ENCODE results near the gene NAV2.

NAV2 gene

DNA sequence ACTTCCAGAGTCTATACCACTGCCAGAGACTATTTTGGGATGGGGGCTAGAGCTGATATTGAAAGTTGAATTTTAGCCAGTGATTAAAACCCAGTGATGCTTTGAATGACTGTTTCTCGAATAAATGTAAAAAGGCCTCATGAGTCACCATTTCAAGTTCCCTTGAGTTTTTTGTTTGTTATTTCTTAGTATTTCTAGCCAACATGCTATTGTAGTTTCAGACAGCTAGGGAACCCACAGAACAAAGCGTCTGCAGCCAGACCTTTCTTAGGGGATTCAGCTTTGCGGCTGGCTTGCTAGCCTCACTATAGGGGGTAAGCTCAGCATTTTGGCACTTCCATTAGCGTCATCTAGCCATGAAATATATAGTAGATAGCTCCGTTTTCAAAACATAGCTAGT is 381.1 kb downstream of the NAV2 start:
- Mint-ChIP-seq H3K36me3 (ENCODE audit: low read depth) (no peaks in the 10 kb centered on the region), H3K9me3 (no peaks in the 10 kb centered on the region), H3K4me1 (ENCODE audit: low read depth) (peaks cover 5% of the 10 kb centered on the region), H3K27ac (no peak overlapping the region), H3K27me3 (ENCODE audit: low read depth) (peaks cover 16% of the 10 kb centered on the region), H3K4me3 (no peak overlapping the region)

DNA sequence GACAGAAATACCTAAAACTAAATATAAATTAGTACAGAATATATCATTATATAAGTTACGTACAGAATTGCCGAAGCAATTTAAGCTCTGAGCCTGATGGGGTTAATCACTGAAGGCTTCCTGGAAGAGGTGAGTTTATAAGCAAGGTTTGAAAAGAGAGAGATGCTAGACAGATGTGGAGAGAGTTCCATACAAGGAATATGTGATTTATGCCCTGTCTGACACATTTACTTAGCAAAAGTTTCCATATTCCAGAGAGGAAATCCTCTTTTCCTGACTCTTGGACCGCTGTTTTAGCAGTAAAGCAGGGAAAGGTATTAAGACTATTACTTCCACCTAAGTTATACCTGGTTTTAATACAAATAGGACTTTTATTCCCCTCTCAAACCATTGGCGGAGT is 382.6 kb downstream of the NAV2 start:
- no peak overlapping the region for H3K4me3 Mint-ChIP-seq
- no peaks in the 10 kb centered on the region for H3K36me3 Mint-ChIP-seq (ENCODE audit: low read depth)
- no peaks in the 10 kb centered on the region for H3K4me1 Mint-ChIP-seq (ENCODE audit: low read depth)
- no peak overlapping the region for H3K27ac Mint-ChIP-seq
- H3K27me3 Mint-ChIP-seq (ENCODE audit: low read depth), result peaks cover 5% of the 10 kb centered on the region
- no peaks in the 10 kb centered on the region for H3K9me3 Mint-ChIP-seq

DNA sequence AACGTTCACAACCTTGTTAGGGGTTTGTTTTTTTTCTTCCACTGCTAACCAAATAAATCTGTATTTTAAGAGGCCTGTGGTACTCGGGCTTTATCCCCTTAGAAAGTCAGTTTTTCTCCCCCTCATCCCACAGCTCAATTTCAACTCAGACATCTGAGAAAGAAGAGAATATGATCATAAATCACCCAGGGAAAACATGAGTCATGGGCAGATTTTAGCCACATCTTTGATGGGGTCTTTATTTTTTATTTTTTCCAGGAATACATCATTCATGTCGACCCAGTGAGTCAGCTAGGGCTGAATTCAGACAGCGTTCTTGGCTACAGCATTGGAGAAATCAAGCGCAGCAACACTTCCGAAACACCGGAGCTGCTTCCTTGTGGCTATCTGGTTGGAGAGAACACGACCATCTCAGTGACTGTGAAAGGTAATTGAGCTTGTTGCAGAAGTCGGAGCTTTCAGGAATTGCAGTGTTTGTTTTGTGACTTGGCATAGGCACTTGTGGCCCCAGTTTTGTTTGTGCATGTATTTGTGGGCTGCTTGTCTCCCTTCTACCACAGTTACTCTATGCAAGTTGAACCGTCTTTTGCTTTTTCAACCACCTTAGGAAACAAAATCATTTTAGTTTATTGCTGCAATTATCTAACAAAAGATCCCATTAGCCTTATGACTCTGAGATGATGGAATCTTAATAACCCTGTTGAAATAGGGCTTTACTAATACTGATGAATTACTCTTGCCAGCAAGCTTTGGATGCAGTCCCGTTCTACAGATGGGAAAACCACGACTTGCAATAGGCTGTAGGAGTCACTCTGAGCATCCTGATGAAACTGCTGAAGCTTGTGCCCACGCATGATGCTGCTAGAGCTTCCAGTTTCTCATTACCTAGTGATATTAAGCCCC is 384.9 kb downstream of the NAV2 start:
- Mint-ChIP-seq H3K27me3 (ENCODE audit: low read depth) (no peaks in the 10 kb centered on the region), H3K27ac (no peak overlapping the region), H3K4me3 (no peak overlapping the region), H3K9me3 (no peaks in the 10 kb centered on the region), H3K4me1 (ENCODE audit: low read depth) (no peaks in the 10 kb centered on the region), H3K36me3 (ENCODE audit: low read depth) (no peaks in the 10 kb centered on the region)

DNA sequence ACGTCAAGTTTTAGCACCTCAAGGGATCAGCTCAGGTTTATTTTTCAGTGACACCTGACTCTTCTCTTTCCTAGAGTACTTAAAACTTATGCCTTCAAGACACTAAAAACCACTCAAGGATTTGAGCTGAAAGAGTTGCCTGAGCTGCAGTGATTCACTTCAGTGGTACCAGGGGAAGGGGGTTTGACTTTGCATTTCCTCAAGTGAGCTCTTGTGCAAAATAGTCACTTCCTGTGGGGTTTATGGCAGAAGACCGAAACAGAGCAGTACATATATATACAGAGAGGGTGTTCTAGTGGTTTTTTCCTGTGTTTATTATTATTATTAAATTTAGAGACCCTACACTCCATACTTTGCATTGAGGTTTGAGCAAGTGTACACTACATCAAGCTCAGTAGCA is 386.9 kb downstream of the NAV2 start:
- Mint-ChIP-seq H3K27ac (no peak overlapping the region), H3K4me1 (ENCODE audit: low read depth) (no peaks in the 10 kb centered on the region), H3K36me3 (ENCODE audit: low read depth) (no peaks in the 10 kb centered on the region), H3K9me3 (no peaks in the 10 kb centered on the region), H3K4me3 (no peak overlapping the region), H3K27me3 (ENCODE audit: low read depth) (no peaks in the 10 kb centered on the region)

DNA sequence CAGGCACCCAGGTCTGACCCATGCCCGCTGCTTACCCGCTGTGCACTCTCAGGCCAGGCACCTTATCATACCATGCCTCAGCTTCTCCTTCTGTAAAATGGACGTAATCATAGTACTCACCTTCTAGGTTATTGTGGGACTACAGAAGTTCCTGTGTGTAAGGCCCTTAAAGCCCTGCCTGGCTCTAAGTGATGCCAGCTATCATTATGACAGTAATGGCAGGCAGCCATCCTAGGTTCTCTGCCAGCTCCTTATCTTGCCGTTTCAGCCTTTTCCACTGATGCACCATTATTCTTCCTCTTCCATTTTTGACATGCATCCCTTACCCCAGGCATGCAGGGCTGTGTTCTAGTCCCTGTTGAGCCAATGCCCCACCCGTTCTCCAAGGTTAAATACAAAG is 389.8 kb downstream of the NAV2 start:
- Mint-ChIP-seq H3K27me3 (ENCODE audit: low read depth) (no peaks in the 10 kb centered on the region), H3K4me3 (no peak overlapping the region), H3K27ac (no peak overlapping the region), H3K36me3 (ENCODE audit: low read depth) (no peaks in the 10 kb centered on the region), H3K4me1 (ENCODE audit: low read depth) (no peaks in the 10 kb centered on the region), H3K9me3 (no peaks in the 10 kb centered on the region)

DNA sequence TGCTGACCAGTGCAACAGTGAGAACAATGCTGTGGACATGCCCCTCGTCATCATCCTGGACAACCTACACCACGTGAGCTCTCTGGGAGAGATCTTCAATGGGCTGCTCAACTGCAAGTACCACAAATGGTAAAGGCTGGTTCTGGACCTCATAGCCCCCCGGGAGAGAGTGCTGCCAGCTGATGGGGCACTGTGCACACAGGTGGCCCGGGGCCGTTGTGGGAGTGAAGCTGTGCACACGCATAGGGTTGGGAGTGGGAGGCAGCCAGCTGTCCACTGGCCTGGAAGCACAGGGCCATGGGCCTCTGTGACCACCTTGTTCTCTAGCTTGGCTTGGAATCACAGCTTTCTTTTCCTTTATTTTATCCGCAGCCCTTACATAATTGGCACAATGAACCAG is 390.6 kb downstream of the NAV2 start:
- no peaks in the 10 kb centered on the region for H3K4me1 Mint-ChIP-seq (ENCODE audit: low read depth)
- no peaks in the 10 kb centered on the region for H3K27me3 Mint-ChIP-seq (ENCODE audit: low read depth)
- H3K27ac Mint-ChIP-seq, result no peak overlapping the region
- no peaks in the 10 kb centered on the region for H3K36me3 Mint-ChIP-seq (ENCODE audit: low read depth)
- H3K4me3 Mint-ChIP-seq, result no peak overlapping the region
- no peaks in the 10 kb centered on the region for H3K9me3 Mint-ChIP-seq

DNA sequence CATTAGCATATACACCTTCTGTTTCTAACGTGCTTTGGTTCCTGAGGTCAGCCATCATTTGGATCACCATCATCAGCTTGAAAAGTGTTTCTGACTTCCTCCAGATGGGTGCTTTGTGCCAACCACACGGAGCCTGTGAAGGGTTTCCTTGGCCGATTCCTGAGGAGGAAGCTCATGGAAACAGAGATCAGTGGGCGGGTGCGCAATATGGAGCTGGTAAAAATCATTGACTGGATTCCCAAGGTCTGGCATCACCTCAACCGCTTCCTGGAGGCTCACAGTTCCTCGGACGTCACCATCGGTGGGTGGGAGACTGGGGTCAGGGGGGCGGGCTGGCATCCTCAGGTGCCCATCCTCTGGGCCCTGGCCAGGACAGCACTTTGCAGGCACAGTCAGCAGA is 392.8 kb downstream of the NAV2 start:
- Mint-ChIP-seq H3K27ac (no peak overlapping the region), H3K36me3 (ENCODE audit: low read depth) (no peaks in the 10 kb centered on the region), H3K9me3 (no peaks in the 10 kb centered on the region), H3K4me1 (ENCODE audit: low read depth) (no peaks in the 10 kb centered on the region), H3K4me3 (no peak overlapping the region), H3K27me3 (ENCODE audit: low read depth) (no peaks in the 10 kb centered on the region)

DNA sequence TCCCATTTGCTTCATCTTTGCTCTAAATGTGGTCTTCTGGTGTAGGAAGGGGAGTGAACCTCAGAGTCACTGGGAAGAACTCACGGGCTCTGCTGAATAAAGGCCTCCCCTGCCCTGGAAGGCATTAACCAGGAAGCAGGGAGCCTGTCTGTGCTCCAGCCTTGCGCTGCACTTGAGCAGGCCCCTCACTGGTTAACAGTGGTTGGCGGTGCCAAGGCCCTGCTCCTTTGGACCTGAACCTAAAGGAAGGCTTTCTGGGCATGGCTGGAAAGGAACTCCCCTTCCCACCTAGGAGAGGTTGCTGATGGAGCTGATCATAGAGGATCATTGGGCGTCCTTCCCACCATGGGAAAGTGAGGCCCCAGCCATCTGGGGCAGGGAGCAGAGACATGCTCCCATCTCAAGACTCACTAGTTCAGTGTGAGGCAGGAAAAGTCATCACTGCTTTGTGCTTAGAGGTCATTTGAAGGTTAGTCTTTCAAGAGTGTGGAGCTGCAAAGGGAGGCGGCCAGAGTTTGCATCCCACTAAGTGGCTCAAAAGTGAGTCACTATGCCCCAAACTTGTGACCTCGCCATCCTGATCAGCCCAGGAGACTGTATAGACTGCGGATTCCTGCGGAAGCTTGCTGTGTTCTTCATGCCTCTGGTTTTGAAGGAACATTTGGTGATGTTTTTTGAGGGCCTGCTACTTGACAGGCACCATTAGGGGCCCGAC is 397.3 kb downstream of the NAV2 start:
- H3K4me3 Mint-ChIP-seq, result no peak overlapping the region
- H3K4me1 Mint-ChIP-seq (ENCODE audit: low read depth), result no peaks in the 10 kb centered on the region
- H3K27me3 Mint-ChIP-seq (ENCODE audit: low read depth), result no peaks in the 10 kb centered on the region
- H3K9me3 Mint-ChIP-seq, result no peaks in the 10 kb centered on the region
- no peaks in the 10 kb centered on the region for H3K36me3 Mint-ChIP-seq (ENCODE audit: low read depth)
- no peak overlapping the region for H3K27ac Mint-ChIP-seq

DNA sequence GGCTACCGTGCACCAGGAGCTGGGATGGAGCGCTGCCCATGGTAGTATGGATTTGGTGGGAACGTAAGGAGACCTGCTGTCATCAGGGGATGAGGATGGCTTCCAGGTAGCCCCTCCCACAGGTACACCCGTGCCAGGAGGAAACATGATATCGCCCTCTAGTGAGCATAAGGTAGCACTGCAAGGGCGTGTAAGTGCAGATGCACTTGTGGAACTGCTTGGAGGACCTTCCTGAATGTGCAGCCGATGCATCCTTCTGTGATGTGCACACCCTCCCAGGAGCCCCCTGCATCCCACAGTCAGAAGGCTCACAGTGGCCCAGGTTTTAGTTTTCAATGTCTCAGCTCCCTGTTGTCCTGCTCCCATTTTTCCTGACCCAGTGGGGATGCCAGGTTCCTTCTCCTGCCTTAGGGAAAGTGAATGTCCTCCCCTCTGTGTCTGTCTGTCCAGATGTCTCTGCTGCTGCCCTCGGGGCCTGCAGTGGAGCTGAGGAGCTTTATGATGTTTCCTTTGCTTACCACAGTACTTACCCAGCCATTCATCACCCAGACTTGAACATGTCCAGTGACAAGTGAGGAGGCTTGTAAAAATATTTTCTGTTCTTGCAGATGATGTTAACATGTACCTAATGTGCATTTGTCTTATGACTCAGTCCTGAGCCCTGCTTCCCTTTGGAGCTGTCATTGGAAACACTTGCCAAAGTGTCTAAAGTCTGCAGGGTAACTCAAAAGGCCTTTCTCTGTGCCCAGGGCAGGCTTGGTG is 398.5 kb downstream of the NAV2 start:
- Mint-ChIP-seq H3K27me3 (ENCODE audit: low read depth) (no peaks in the 10 kb centered on the region), H3K27ac (no peak overlapping the region), H3K36me3 (ENCODE audit: low read depth) (no peaks in the 10 kb centered on the region), H3K4me1 (ENCODE audit: low read depth) (no peaks in the 10 kb centered on the region), H3K9me3 (no peaks in the 10 kb centered on the region), H3K4me3 (no peak overlapping the region)

DNA sequence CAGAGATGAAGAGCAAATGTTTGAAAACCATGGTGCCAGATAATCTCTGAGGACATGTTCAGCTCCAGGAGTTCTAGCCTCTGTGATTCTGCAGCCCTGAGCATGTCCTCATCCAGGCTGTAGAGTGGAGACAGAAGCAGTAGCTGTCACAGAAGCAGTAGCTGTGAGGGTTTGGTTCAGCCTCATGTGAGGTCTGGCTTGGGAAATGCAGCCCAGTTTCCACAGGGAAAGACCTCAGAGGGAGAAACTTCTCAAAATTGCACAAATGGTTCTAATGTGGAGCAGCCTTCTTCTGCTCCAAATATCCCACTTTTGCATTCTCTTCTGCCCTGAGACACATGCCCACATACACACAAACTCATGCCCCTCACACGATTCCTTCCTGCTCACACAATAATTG is 399.2 kb downstream of the NAV2 start:
- Mint-ChIP-seq H3K36me3 (ENCODE audit: low read depth) (no peaks in the 10 kb centered on the region), H3K4me1 (ENCODE audit: low read depth) (no peaks in the 10 kb centered on the region), H3K9me3 (no peaks in the 10 kb centered on the region), H3K27ac (no peak overlapping the region), H3K4me3 (no peak overlapping the region), H3K27me3 (ENCODE audit: low read depth) (no peaks in the 10 kb centered on the region)

DNA sequence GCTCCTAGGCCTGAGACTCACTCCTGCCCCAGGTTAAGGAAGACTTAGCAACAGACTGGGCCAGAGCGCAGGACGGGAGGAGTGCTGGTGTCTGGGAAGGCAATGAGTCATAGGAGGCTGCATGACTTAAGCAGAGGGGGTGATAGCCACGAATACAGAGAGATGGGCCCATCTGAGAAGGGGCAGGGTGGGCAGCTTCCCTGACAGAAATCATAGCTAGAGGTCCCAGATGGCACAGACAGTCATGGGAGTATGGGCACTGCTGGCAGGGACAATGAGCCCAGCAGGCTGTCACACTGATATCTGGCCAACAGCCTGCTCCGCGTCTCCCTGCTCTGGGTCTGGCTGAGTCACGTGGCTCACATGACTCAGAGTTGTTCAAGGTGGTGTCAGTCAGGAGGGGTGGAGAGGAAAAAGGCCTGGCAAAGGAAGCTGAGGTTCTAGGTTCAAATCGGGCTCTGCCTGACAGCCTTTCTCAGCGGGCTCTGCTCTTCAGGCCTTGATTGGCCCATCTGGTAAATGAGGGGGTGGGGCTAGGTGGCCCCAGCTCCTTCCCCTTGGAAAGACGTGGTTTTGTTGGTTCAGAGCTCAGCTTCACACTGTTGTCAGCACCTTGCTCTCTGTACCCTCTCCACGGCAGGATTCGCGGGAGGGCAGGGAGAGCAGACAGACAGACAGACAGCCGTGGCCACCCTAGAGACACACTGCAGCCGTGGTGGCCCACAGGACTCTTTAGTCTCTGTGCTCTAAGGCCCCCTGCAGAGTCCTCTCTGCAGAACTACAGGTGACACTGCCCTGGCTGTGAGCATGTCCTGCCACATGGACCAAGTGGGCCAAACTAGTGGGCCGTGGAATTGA is 399.9 kb downstream of the NAV2 start:
- Mint-ChIP-seq H3K36me3 (ENCODE audit: low read depth) (no peaks in the 10 kb centered on the region), H3K4me1 (ENCODE audit: low read depth) (no peaks in the 10 kb centered on the region), H3K27ac (no peak overlapping the region), H3K27me3 (ENCODE audit: low read depth) (no peaks in the 10 kb centered on the region), H3K9me3 (no peaks in the 10 kb centered on the region), H3K4me3 (no peak overlapping the region)

DNA sequence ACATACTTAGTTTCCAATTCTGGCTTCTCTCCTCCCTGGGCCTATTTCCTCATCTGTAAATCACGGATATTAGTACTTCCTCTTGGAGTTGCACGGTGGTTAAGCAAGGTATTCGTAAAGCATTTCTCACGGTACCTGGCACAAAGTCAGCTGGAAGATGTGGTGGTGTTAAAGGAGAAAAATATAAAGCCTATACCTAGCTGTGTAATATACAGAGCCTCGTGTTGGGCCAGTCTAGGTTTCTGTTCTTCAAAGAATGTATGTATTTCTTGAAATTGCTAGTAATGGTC is 400.5 kb downstream of the NAV2 start:
- Mint-ChIP-seq H3K4me3 (no peak overlapping the region), H3K36me3 (ENCODE audit: low read depth) (no peaks in the 10 kb centered on the region), H3K27me3 (ENCODE audit: low read depth) (no peaks in the 10 kb centered on the region), H3K4me1 (ENCODE audit: low read depth) (no peaks in the 10 kb centered on the region), H3K27ac (no peak overlapping the region), H3K9me3 (no peaks in the 10 kb centered on the region)

DNA sequence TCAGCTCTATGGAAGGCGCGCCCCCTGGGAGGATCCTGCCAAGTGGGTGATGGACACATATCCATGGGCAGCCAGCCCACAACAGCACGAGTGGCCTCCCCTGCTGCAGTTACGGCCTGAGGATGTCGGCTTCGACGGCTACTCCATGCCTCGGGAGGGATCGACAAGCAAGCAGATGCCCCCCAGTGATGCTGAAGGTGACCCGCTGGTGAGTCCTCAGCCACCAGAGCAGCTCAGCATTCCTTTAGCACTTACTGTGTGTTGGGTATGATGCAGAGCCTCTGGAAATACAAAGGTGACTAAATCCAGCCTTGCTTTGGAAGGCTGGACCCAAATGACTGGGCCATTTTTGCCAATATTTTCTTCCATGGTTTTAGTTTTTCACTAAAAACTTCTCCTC is 402.0 kb downstream of the NAV2 start:
- Mint-ChIP-seq H3K9me3 (no peaks in the 10 kb centered on the region), H3K4me1 (ENCODE audit: low read depth) (no peaks in the 10 kb centered on the region), H3K27me3 (ENCODE audit: low read depth) (peaks cover 8% of the 10 kb centered on the region), H3K27ac (no peak overlapping the region), H3K4me3 (no peak overlapping the region), H3K36me3 (ENCODE audit: low read depth) (no peaks in the 10 kb centered on the region)

DNA sequence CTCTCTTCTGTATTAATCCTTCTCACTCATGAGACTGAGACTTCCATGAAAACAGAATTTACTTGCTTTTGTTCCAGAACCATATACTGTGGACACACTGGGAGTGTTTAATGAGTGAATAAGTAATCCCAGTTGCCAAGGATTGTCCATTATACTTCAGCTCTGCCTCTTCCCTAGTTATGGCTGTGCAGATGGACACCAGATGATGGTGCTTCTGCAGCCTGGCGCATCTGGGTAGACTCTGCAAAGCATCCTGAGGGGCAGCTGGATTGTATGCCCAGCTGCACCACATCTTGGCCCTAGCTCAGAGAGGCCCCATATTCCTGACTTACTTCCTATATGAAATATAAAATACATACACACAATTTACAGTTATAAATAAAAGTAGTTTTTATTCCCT is 404.2 kb downstream of the NAV2 start:
- H3K4me1 Mint-ChIP-seq (ENCODE audit: low read depth), result no peaks in the 10 kb centered on the region
- H3K4me3 Mint-ChIP-seq, result no peak overlapping the region
- peaks cover 8% of the 10 kb centered on the region for H3K27me3 Mint-ChIP-seq (ENCODE audit: low read depth)
- no peaks in the 10 kb centered on the region for H3K36me3 Mint-ChIP-seq (ENCODE audit: low read depth)
- no peaks in the 10 kb centered on the region for H3K9me3 Mint-ChIP-seq
- H3K27ac Mint-ChIP-seq, result no peak overlapping the region

Measured in T-helper 1 cell treated with Interleukin-12 subunit alpha and Interleukin-12 subunit beta and Interleukin-4 antibody, amounts not matched to agents 30 μg/mL and 1 μg/mL, for 36 hours (primary cell).